Activated CD4-positive, alpha-beta T cell treated with anti-CD3 and anti-CD28 coated beads for 24 hours (primary cell): Measurements from ENCODE around the gene NME4.

Experiments
- DNase-seq, 2 donors: peaks; one replicate each; pipeline ENCODE4 v3.0.0-alpha.2; 2020; ENCODE audit warnings: low read depth in 2 of 2

Gene NME4

GRCh38 chr16:363766-364490 is 33.1 kb upstream of the NME4 start:
- DNase-seq, result no peak

- DNase-seq, result no peak
These were observed 32.2 kb upstream of the NME4 start for GRCh38 chr16:364595-365491.

GRCh38 chr16:366476-366875 is 30.5 kb upstream of the NME4 start:
- no peak for DNase-seq

GRCh38 chr16:367333-367903 is 29.6 kb upstream of the NME4 start:
- no peak for DNase-seq

GRCh38 chr16:368388-369158 is 28.4 kb upstream of the NME4 start:
- no peak for DNase-seq

- no peak for DNase-seq
These were observed 27.6 kb upstream of the NME4 start for GRCh38 chr16:369275-369865.

- no peak for DNase-seq
These were observed 27.0 kb upstream of the NME4 start for GRCh38 chr16:369866-370436.

GRCh38 chr16:370443-370842 is 26.6 kb upstream of the NME4 start, which contains the start of gene MRPL28:
TSS of gene MRPL28 (minus strand) at chr16:370538. CDS start at chr16:370218, 320 bp downstream.
- peak; percentile 92 to 94 for DNase-seq

- no peak for DNase-seq
These were observed 26.0 kb upstream of the NME4 start for GRCh38 chr16:370979-371514.

- DNase-seq, result no peak
These were observed 25.3 kb upstream of the NME4 start for GRCh38 chr16:371515-372301.

- no peak for DNase-seq
These were observed 24.6 kb upstream of the NME4 start for GRCh38 chr16:372302-372983.

GRCh38 chr16:373020-373598 is 23.9 kb upstream of the NME4 start:
- DNase-seq, result no peak

GRCh38 chr16:373848-374615 is 23.0 kb upstream of the NME4 start:
- DNase-seq, result no peak

GRCh38 chr16:374616-374926 is 22.4 kb upstream of the NME4 start:
- no peak for DNase-seq

GRCh38 chr16:375212-375611 is 21.8 kb upstream of the NME4 start:
- DNase-seq, result no peak

GRCh38 chr16:375927-376816 is 20.8 kb upstream of the NME4 start:
- DNase-seq, result no peak

- no peak for DNase-seq
These were observed 20.1 kb upstream of the NME4 start for GRCh38 chr16:376817-377418.
